ENCODE measurements around the gene STXBP5.

Gene STXBP5

GRCh38 chr6:147266821-147267220 lies 62.6 kb downstream of the STXBP5 start:
- no peak for DNase-seq (ENCODE audit: low read depth)
- no peak for TF ChIP-seq MAX (IDR thresholded peaks at IDR 0.05; ENCODE audit: low read depth, low read length)
- no peak for TF ChIP-seq MYC (IDR thresholded peaks at IDR 0.05; ENCODE audit: low read depth, low read length)
- no peak for TF ChIP-seq CTCF (IDR thresholded peaks at IDR 0.05; ENCODE audit: low read depth, low read length)
- no peak for TF ChIP-seq POLR2A (IDR thresholded peaks at IDR 0.05; ENCODE audit: extremely low read depth, insufficient read length)
- H3K4me3 ChIP-seq (ENCODE audit: low read depth, low read length) = no peak overlapping the region

GRCh38 chr6:147267658-147268057 lies 63.4 kb downstream of the STXBP5 start:
- no peak overlapping the region for H3K4me3 ChIP-seq (ENCODE audit: low read depth, low read length)
- DNase-seq (ENCODE audit: low read depth) = no peak
- TF ChIP-seq MYC (IDR thresholded peaks at IDR 0.05; ENCODE audit: low read depth, low read length) = no peak
- no peak for TF ChIP-seq POLR2A (IDR thresholded peaks at IDR 0.05; ENCODE audit: extremely low read depth, insufficient read length)
- TF ChIP-seq CTCF (IDR thresholded peaks at IDR 0.05; ENCODE audit: low read depth, low read length) = no peak
- TF ChIP-seq MAX (IDR thresholded peaks at IDR 0.05; ENCODE audit: low read depth, low read length) = no peak

GRCh38 chr6:147268254-147268653 lies 64.0 kb downstream of the STXBP5 start:
- H3K4me3 ChIP-seq (ENCODE audit: low read depth, low read length) = no peak overlapping the region
- TF ChIP-seq MAX (IDR thresholded peaks at IDR 0.05; ENCODE audit: low read depth, low read length) (no peak), MYC (IDR thresholded peaks at IDR 0.05; ENCODE audit: low read depth, low read length) (no peak), CTCF (IDR thresholded peaks at IDR 0.05; ENCODE audit: low read depth, low read length) (no peak), POLR2A (IDR thresholded peaks at IDR 0.05; ENCODE audit: extremely low read depth, insufficient read length) (no peak)
- no peak for DNase-seq (ENCODE audit: low read depth)

GRCh38 chr6:147274012-147274411 lies 69.8 kb downstream of the STXBP5 start:
- H3K4me3 ChIP-seq (ENCODE audit: low read depth, low read length) = no peak overlapping the region
- TF ChIP-seq MYC (IDR thresholded peaks at IDR 0.05; ENCODE audit: low read depth, low read length) (no peak), MAX (IDR thresholded peaks at IDR 0.05; ENCODE audit: low read depth, low read length) (no peak), POLR2A (IDR thresholded peaks at IDR 0.05; ENCODE audit: extremely low read depth, insufficient read length) (no peak), CTCF (IDR thresholded peaks at IDR 0.05; ENCODE audit: low read depth, low read length) (no peak)
- DNase-seq (ENCODE audit: low read depth) = no peak

- DNase-seq (ENCODE audit: low read depth) = no peak
- H3K4me3 ChIP-seq (ENCODE audit: low read depth, low read length) = no peak overlapping the region
- TF ChIP-seq MAX (IDR thresholded peaks at IDR 0.05; ENCODE audit: low read depth, low read length) (no peak), CTCF (IDR thresholded peaks at IDR 0.05; ENCODE audit: low read depth, low read length) (no peak), POLR2A (IDR thresholded peaks at IDR 0.05; ENCODE audit: extremely low read depth, insufficient read length) (no peak), MYC (IDR thresholded peaks at IDR 0.05; ENCODE audit: low read depth, low read length) (no peak)
Observed at GRCh38 chr6:147274776-147275175, 70.6 kb downstream of the STXBP5 start.

- no peak overlapping the region for H3K4me3 ChIP-seq (ENCODE audit: low read depth, low read length)
- TF ChIP-seq MAX (IDR thresholded peaks at IDR 0.05; ENCODE audit: low read depth, low read length) (no peak), MYC (IDR thresholded peaks at IDR 0.05; ENCODE audit: low read depth, low read length) (no peak), CTCF (IDR thresholded peaks at IDR 0.05; ENCODE audit: low read depth, low read length) (no peak), POLR2A (IDR thresholded peaks at IDR 0.05; ENCODE audit: extremely low read depth, insufficient read length) (no peak)
- no peak for DNase-seq (ENCODE audit: low read depth)
Observed at GRCh38 chr6:147278891-147279290, 74.7 kb downstream of the STXBP5 start.
